ENCODE measurements around the gene CEP112.

The CEP112 gene

GRCh38 chr17:66191593-66192377 lies at the start of gene CEP112:
Gene CEP112 (minus strand): TSS chr17:66192133.
- DNase-seq, result peak; percentile 47

GRCh38 chr17:66240630-66241029 lies 48.7 kb upstream of the CEP112 start:
- DNase-seq, result no peak

- DNase-seq, result no peak
These were observed 48.1 kb upstream of the CEP112 start for GRCh38 chr17:66240013-66240412.

GRCh38 chr17:66235377-66235994 lies 43.6 kb upstream of the CEP112 start:
- DNase-seq, result no peak

GRCh38 chr17:66234611-66235010 lies 42.7 kb upstream of the CEP112 start:
- no peak for DNase-seq

- DNase-seq, result no peak
These were observed 41.3 kb upstream of the CEP112 start for GRCh38 chr17:66233023-66233753.

GRCh38 chr17:66230922-66231591 lies 39.1 kb upstream of the CEP112 start:
- DNase-seq, result no peak

GRCh38 chr17:66229783-66230538 lies 38.0 kb upstream of the CEP112 start:
- DNase-seq, result no peak

- no peak for DNase-seq
These were observed 37.2 kb upstream of the CEP112 start, which contains the start of gene APOH for GRCh38 chr17:66228887-66229782. Gene APOH (minus strand): TSS chr17:66229415. CDS start chr17:66229379, 36 bp downstream.

- no peak for DNase-seq
These were observed 35.5 kb upstream of the CEP112 start for GRCh38 chr17:66227212-66228045.

- no peak for DNase-seq
These were observed 30.9 kb upstream of the CEP112 start for GRCh38 chr17:66222798-66223350.

- DNase-seq, result no peak
These were observed 30.0 kb upstream of the CEP112 start for GRCh38 chr17:66221755-66222530.

GRCh38 chr17:66221343-66221742 lies 29.4 kb upstream of the CEP112 start:
- DNase-seq, result no peak

GRCh38 chr17:66220079-66220835 lies 28.3 kb upstream of the CEP112 start:
- no peak for DNase-seq

- DNase-seq, result no peak
These were observed 23.6 kb upstream of the CEP112 start for GRCh38 chr17:66215529-66215911.

GRCh38 chr17:66214884-66215528 lies 23.1 kb upstream of the CEP112 start:
- DNase-seq, result no peak

- DNase-seq, result no peak
These were observed 19.3 kb upstream of the CEP112 start for GRCh38 chr17:66211047-66211810.
